ENCODE measurements around the gene NMUR2. TPM values are rescaled to one million over a fixed set of nuclear protein-coding genes. Genes with fewer than 3 reads are reported as not detected.

The NMUR2 gene
- total RNA-seq, 1 donor from 2014 or later, result not detected

DNA sequence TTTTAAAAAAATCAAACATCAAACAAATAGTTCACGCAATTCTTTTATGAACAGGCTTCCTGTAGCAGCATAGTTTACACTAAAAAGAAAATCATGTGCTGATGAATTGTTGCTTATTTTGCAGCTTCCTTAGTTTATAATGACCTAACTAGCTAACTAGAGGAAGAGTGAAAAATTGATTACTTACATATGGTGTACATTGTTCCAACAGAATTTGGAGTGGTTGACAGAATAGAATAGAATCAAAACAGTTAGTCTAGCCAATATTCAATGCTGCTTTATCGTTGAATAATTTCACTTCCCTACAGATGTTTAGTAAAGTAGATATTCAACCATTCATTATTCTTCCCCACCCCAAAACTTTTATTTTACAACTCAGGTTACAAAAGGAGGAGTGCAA is 4.2 kb downstream of the NMUR2 start:
- no peak for DNase-seq
- TF ChIP-seq CTCF (IDR thresholded peaks at IDR 0.05; ENCODE audit: borderline replicate concordance), result no peak
- Histone ChIP-seq H3K36me3 (no peaks in the 10 kb centered on the region), H3K27me3 (ENCODE audit: low read depth) (no peaks in the 10 kb centered on the region), H3K4me1 (no peaks in the 10 kb centered on the region), H3K9me3 (replicated peaks) (no peaks in the 10 kb centered on the region), H3K4me3 (no peak overlapping the region), H3K27ac (replicated peaks) (no peak overlapping the region)
- intact Hi-C loops (cut with micrococcal nuclease), result no loop called here

- Histone ChIP-seq H3K36me3 (no peaks in the 10 kb centered on the region), H3K27me3 (ENCODE audit: low read depth) (no peaks in the 10 kb centered on the region), H3K4me1 (no peaks in the 10 kb centered on the region), H3K9me3 (replicated peaks) (no peaks in the 10 kb centered on the region), H3K4me3 (no peak overlapping the region), H3K27ac (replicated peaks) (no peak overlapping the region)
- no peak for TF ChIP-seq CTCF (IDR thresholded peaks at IDR 0.05; ENCODE audit: borderline replicate concordance)
- intact Hi-C loops (cut with micrococcal nuclease), result no loop called here
- DNase-seq, result no peak
Observed at GRCh38 chr5:152397581-152397980, 7.5 kb downstream of the NMUR2 start.

GRCh38 chr5:152393441-152393840 is 11.6 kb downstream of the NMUR2 start:
- Histone ChIP-seq H3K27me3 (ENCODE audit: low read depth) (no peaks in the 10 kb centered on the region), H3K9me3 (replicated peaks) (peaks cover 15% of the 10 kb centered on the region), H3K4me1 (no peaks in the 10 kb centered on the region), H3K4me3 (no peak overlapping the region), H3K36me3 (no peaks in the 10 kb centered on the region), H3K27ac (replicated peaks) (no peak overlapping the region)
- no peak for TF ChIP-seq CTCF (IDR thresholded peaks at IDR 0.05; ENCODE audit: borderline replicate concordance)
- DNase-seq, result no peak
- intact Hi-C loops (cut with micrococcal nuclease), result no loop called here

GRCh38 chr5:152389208-152389849 is 15.8 kb downstream of the NMUR2 start:
- Histone ChIP-seq H3K9me3 (replicated peaks) (peaks cover 15% of the 10 kb centered on the region), H3K4me1 (peaks cover 13% of the 10 kb centered on the region), H3K36me3 (no peaks in the 10 kb centered on the region), H3K27ac (replicated peaks) (no peak overlapping the region), H3K4me3 (no peak overlapping the region), H3K27me3 (ENCODE audit: low read depth) (no peaks in the 10 kb centered on the region)
- intact Hi-C loops (cut with micrococcal nuclease), result no loop called here
- no peak for DNase-seq
- no peak for TF ChIP-seq CTCF (IDR thresholded peaks at IDR 0.05; ENCODE audit: borderline replicate concordance)

GRCh38 chr5:152388610-152389009 is 16.5 kb downstream of the NMUR2 start:
- Histone ChIP-seq H3K27me3 (ENCODE audit: low read depth) (no peaks in the 10 kb centered on the region), H3K4me3 (no peak overlapping the region), H3K36me3 (no peaks in the 10 kb centered on the region), H3K27ac (replicated peaks) (no peak overlapping the region), H3K4me1 (peaks cover 13% of the 10 kb centered on the region), H3K9me3 (replicated peaks) (peaks cover 15% of the 10 kb centered on the region)
- no peak for DNase-seq
- no peak for TF ChIP-seq CTCF (IDR thresholded peaks at IDR 0.05; ENCODE audit: borderline replicate concordance)
- intact Hi-C loops (cut with micrococcal nuclease), result no loop called here

Measured in left ventricle myocardium inferior (tissue), 1 donor.